Heart right ventricle (tissue), 16 donors: ENCODE results near the gene GORASP2. TPM values are rescaled to one million over a fixed set of nuclear protein-coding genes. Genes with fewer than 3 reads are reported as not detected.
A peak's percentile ranks its signal among the peaks of the same experiment; 100 is the strongest.

Source experiments
- ATAC-seq, 8 donors: fragments of 200-7000 bp; cut with Tn5 transposase; one replicate each; pipeline ENCODE4 v1.9.1; 2020; ENCODE audit warnings: mild to moderate bottlenecking in 8 of 8, moderate library complexity in 8 of 8, moderate number of reproducible peaks in 1 of 8
- DNase-seq, 2 donors: peaks; one replicate each; pipeline ENCODE4 v3.0.0-alpha.2; 2020
- H3K27ac ChIP-seq, 10 donors: fragments of 200-600 bp; sonication (generic) in 2 of 10; one replicate each; pipeline versions ENCODE4 v1.5.0 to v1.8.0; 2020 to 2022; ENCODE audit warnings: mild to moderate bottlenecking in 3 of 10
- H3K27me3 ChIP-seq, 7 donors: fragments of 200-600 bp; one replicate each; pipeline ENCODE4 v1.8.0; 2021 to 2022; ENCODE audit warnings: mild to moderate bottlenecking in 2 of 7
- H3K36me3 ChIP-seq, 9 donors: fragments of 200-600 bp; sonication (generic) in 1 of 9; one replicate each; pipeline versions ENCODE4 v1.5.0 to v1.8.0; 2020 to 2022; ENCODE audit warnings: mild to moderate bottlenecking in 2 of 9
- H3K4me1 ChIP-seq, 9 donors: fragments of 200-600 bp; sonication (generic) in 1 of 9; one replicate each; pipeline versions ENCODE4 v1.5.0 to v1.8.0; 2020 to 2022; ENCODE audit warnings: mild to moderate bottlenecking in 4 of 9
- H3K4me3 ChIP-seq, 10 donors: fragments of 200-600 bp; sonication (generic) in 2 of 10; one replicate each; pipeline versions ENCODE4 v1.5.0 to v1.8.0; 2020 to 2022; ENCODE audit warnings: mild to moderate bottlenecking in 7 of 10, moderate library complexity in 2 of 10
- H3K9me3 ChIP-seq, 11 donors: fragments of 200-600 bp in 10 of 11; sonication (generic) in 2 of 11; one replicate each; pipeline versions ENCODE4 v1.5.0 to v1.8.0; 2013 to 2022; ENCODE audit warnings: mild to moderate bottlenecking in 2 of 11, control low read depth in 1 of 11, moderate library complexity in 1 of 11
- CTCF ChIP-seq, 9 donors: fragments of 200-600 bp; sonication (generic) in 2 of 9; IDR thresholded peaks; one replicate each; pipeline versions ENCODE4 v1.5.0 to v1.8.0; 2021 to 2022; ENCODE audit warnings: antibody characterized with exemption in 9 of 9, mild to moderate bottlenecking in 5 of 9, moderate library complexity in 1 of 9
- WGBS, 2 donors: extraction: QIAGEN DNeasy Blood & Tissue Kit; methylation state at CpG; one replicate each; pipeline ENCODE4 v1.1.7; 2013; ENCODE audit warnings: inconsistent platforms in 1 of 2; 5-methylcytosine and 5-hydroxymethylcytosine counted together
- intact Hi-C, 10 donors: fragments of 100-400 bp; cut with DNase I; formaldehyde crosslinking; loops; one replicate each; pipeline versions ENCODE4 v1.11.1 to v1.14.2; 2022
- polyA plus RNA-seq, 2 donors: library from polyadenylated mRNA; stranded (reverse); fragments of 200-250 nt; gene quantifications; one replicate each; pipeline ENCODE4 v1.2.3, GENCODE V29; 2013
- total RNA-seq, 10 donors: library from RNA; stranded (reverse); fragmentation: NEBNext Ultra II Directional in 3 of 10; extraction: Animal tissue kit (Norgen Biotek cat#: 25700) in 3 of 10; gene quantifications; one replicate each; pipeline versions ENCODE4 v1.2.1 to v1.2.4, GENCODE V29; 2021 to 2023
- donor health status: Arrhythmogenic right ventricular cardiomyopathy.
- donor health status: ischemic (EF 13 %, LVEDD 7.1; RV severe dilation, severe dysfunction).
- donor health status: healthy with polysubstance abuse.
- donor health status: DM: no; HTN: yes; CAD: no.
- donor health status: DM: no; HTN: no; CAD: no.
- donor health status: ischemic (EF 25% LVEDD 6.9; RV normal size, moderate dysfunction).
- donor health status: ischemic (EF 25% LVEDD 5.7; RV mildly dilated, moderate dysfunction).
- donor health status: healthy.
- donor health status: DM: yes; HTN: yes; CAD: no.
- donor health status: Ischemic cardiomyopathy.
- donor health status: ischemic (EF 35%, LVEDD 5.7; RV mildly dilated, moderate dysfunction).
- donor health status: nonischemic (EF 11% LVEDD 7.7; RV severe dilation, severe dysfunction).
- donor health status: DM: yes; HTN: yes; CAD: no.
- donor health status: PGD.
- donor health status: ischemic (EF 29% LVEDD 5.4; RV normal size, mild dysfunction).
- donor health status: nonischemic (EF 23%, LVEDD 6.1; RV moderate dilation, normal function).

GORASP2 gene
- total and polyA plus RNA-seq, 12 donors, result 15.4 to 74.1 (median 61.5) TPM

- 55 to 61% methylated on average over 17 of the region's 17 CpGs for WGBS, 2 donors
- no peaks in the 10 kb centered on the region for H3K27me3 ChIP-seq
- DNase-seq (no peak), ATAC-seq (no peak)
- intact Hi-C loops, result loop anchor here in 4 of 10 donors (5.0 to 10.0 kb wide), 4 partner anchors 163 to 759 kb away; partner anchors contain the start of genes DYNC1I2 (in 1 of the 4) and TLK1 (in 1 of the 4)
- peaks cover 0 to 13% (median 0%) of the 10 kb centered on the region in 11 donors for H3K9me3 ChIP-seq
- no peaks in the 10 kb centered on the region for H3K36me3 ChIP-seq
- H3K4me1 ChIP-seq, result peaks cover 3 to 41% (median 36%) of the 10 kb centered on the region in 9 donors
- H3K4me3 ChIP-seq, result peak overlapping the region in 9 of 10 donors; percentile 24 to 98 (median 90)
- no peak for TF ChIP-seq CTCF (IDR thresholded peaks at IDR 0.05)
- H3K27ac ChIP-seq, result peak overlapping the region in 9 of 10 donors; percentile 20 to 98 (median 95)
Observed at GRCh38 chr2:170928036-170928823, 823 bp upstream of the GORASP2 start.

- DNase-seq, result peak in 1 of 2 donors; percentile 36
- H3K4me1 ChIP-seq, result peaks cover 3 to 50% (median 38%) of the 10 kb centered on the region in 9 donors
Observed at GRCh38 chr2:170929686-170930050, 615 bp downstream of the GORASP2 start.

GRCh38 chr2:170930131-170930990 lies 1.3 kb downstream of the GORASP2 start:
- ATAC-seq (peak in 3 of 8 donors; percentile 4 to 9 (median 6)), DNase-seq (no peak)
- Histone ChIP-seq H3K9me3 (no peaks in the 10 kb centered on the region), H3K4me1 (peaks cover 3 to 50% (median 38%) of the 10 kb centered on the region in 9 donors), H3K27ac (peak overlapping the region in 8 of 10 donors; percentile 92 to 98 (median 94)), H3K27me3 (no peaks in the 10 kb centered on the region), H3K4me3 (peak overlapping the region; percentile 73 to 98 (median 88)), H3K36me3 (peaks cover 0 to 12% (median 0%) of the 10 kb centered on the region in 9 donors)
- 3% methylated on average over 15 of the region's 15 CpGs for WGBS, 2 donors
- no peak for TF ChIP-seq CTCF (IDR thresholded peaks at IDR 0.05)
- intact Hi-C loops, result no loop called here

More at GRCh38 chr2:170929686-170930050, 615 bp downstream of the GORASP2 start:
- Histone ChIP-seq H3K9me3 (peaks cover 0 to under 1% (median 0%) of the 10 kb centered on the region in 11 donors), H3K27me3 (no peaks in the 10 kb centered on the region), H3K27ac (peak overlapping the region; percentile 82 to 98 (median 94)), H3K4me3 (peak overlapping the region; percentile 73 to 98 (median 88)), H3K36me3 (peaks cover 0 to 5% (median 0%) of the 10 kb centered on the region in 9 donors)
- ATAC-seq, result peak in 7 of 8 donors; percentile 4 to 24 (median 12)
- intact Hi-C loops, result loop anchor here in 4 of 10 donors (5.0 to 10.0 kb wide), 4 partner anchors 165 to 758 kb away; partner anchors contain the start of genes DYNC1I2 (in 1 of the 4) and TLK1 (in 1 of the 4)
- 0 to 1% methylated on average over 21 of the region's 21 CpGs for WGBS, 2 donors
- no peak for TF ChIP-seq CTCF (IDR thresholded peaks at IDR 0.05)

GRCh38 chr2:170930991-170931266 lies 1.9 kb downstream of the GORASP2 start:
- ATAC-seq, result no peak
- Histone ChIP-seq H3K9me3 (no peaks in the 10 kb centered on the region), H3K27ac (peak overlapping the region in 7 of 10 donors; percentile 93 to 98 (median 95)), H3K27me3 (no peaks in the 10 kb centered on the region), H3K4me1 (peaks cover 3 to 50% (median 38%) of the 10 kb centered on the region in 9 donors), H3K4me3 (peak overlapping the region in 8 of 10 donors; percentile 73 to 98 (median 93)), H3K36me3 (peaks cover 0 to 17% (median 0%) of the 10 kb centered on the region in 9 donors)
- WGBS, 2 donors, result 28 to 32% methylated on average over 4 of the region's 4 CpGs
- intact Hi-C loops, result no loop called here
- TF ChIP-seq CTCF (IDR thresholded peaks at IDR 0.05), result no peak
- no peak for DNase-seq
